ENCODE results near the gene C20orf173. TPM values are rescaled to one million over a fixed set of nuclear protein-coding genes. Genes with fewer than 3 reads are reported as not detected.

Gene C20orf173
- total and polyA plus RNA-seq, 2 of the 13 experiments (the other 11 are each of a cell fraction or from before 2014, with no cell fraction given): not detected

DNA sequence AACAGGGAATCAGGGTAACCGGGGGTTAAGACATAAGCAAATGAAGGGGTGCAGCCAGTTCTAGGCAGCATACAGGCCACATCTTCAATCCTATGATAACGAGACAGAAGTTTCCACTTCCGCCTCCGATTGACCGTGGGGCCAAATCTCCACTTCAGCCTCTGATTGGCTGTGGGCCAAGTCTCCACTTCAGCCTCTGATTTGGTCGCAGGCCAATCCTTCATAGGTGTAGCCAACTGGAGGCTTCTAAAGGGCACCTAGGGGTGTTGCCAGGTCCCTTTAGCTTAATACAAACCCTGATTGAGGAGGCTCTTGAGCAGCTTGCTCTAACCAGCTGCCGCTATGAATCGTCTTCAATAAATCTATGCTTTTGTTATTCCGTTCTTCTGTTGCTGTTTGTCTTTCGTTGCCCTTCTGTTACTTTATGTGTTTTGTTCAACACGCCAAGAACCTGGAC is 10.3 kb upstream of the C20orf173 start:
- Histone ChIP-seq H3K4me3 (replicated peaks in 1 of 3; ENCODE audit: insufficient read depth in 1 of 3, low read depth in 2 of 3, low read length in 3 of 3) (peak overlapping the region; percentile 54 to 71 (median 60)), H2AFZ (ENCODE audit: low read length) (peak overlapping the region; percentile 99), H3K9me3 (ENCODE audit: low read length) (no peaks in the 10 kb centered on the region), H4K20me1 (ENCODE audit: insufficient read depth, low read length) (no peaks in the 10 kb centered on the region), H3K27me3 (ENCODE audit: control insufficient read depth in 1 of 2, insufficient read depth in 2 of 2, low read length in 2 of 2) (no peaks in the 10 kb centered on the region), H3K36me3 (replicated peaks in 1 of 2; ENCODE audit: control insufficient read depth in 1 of 2, insufficient read depth in 2 of 2, low read length in 2 of 2) (peaks cover 5 to 7% of the 10 kb centered on the region in 2 experiments; a peak in 2 of 5 replicates), H3K4me1 (ENCODE audit: insufficient read depth, low read length) (peaks cover 29% of the 10 kb centered on the region), H3K79me2 (ENCODE audit: insufficient read depth, low read length) (peaks cover 11% of the 10 kb centered on the region), H3K27ac (ENCODE audit: extremely low read length, insufficient read depth, low read length) (no peak overlapping the region), H3K4me2 (ENCODE audit: low read depth, low read length) (peak overlapping the region; percentile 74), H3K9ac (ENCODE audit: insufficient read depth, low read depth, low read length) (peak overlapping the region; percentile 65)
- FAIRE-seq (peak; percentile 85), DNase-seq (ENCODE audit: low spot score) (peak; percentile 97), ATAC-seq (peak; percentile 81)
- 30% methylated on average over 10 of the region's 11 CpGs for WGBS (ENCODE audit: low lambda C conversion rate)
- no TSS peak for BruUV-seq (replicated peaks)
- intact Hi-C loops (cut with micrococcal nuclease; ENCODE audit: unreplicated experiment): loop anchor here (5.0 kb wide), 2 partner anchors 72 to 78 kb away; partner anchors contain the start of gene SPAG4
- POLR2A ChIA-PET: interaction anchor here (0.6 to 4.0 kb wide), 10 partner anchors 9 to 414 kb away, joined by 3 to 37 read pairs (median 5); partner anchors contain the start of genes CEP250, RBM39 and SCAND1
- CTCF ChIA-PET (ENCODE audit: low intra/inter-chr PET ratio, low total read pairs): no interaction called here
- in situ Hi-C loops (cut with HindIII; ENCODE audit: extremely low pct_ligation_motif_present, low pct_unique_long_range_greater_than_20kb): no loop called here
- TF ChIP-seq ZSCAN12 (CRISPR knock-in tag; IDR thresholded peaks at IDR 0.05) (peak; percentile 63; the same call in 1 of the 2 replicates), ZNF264 (CRISPR knock-in tag; IDR thresholded peaks at IDR 0.05) (0 out of 2 replicates have a peak, but pooled peaks have one; percentile 21), ZNF382 (CRISPR knock-in tag; IDR thresholded peaks at IDR 0.05; ENCODE audit: borderline replicate concordance) (no peak), STAT6 (CRISPR knock-in tag; IDR thresholded peaks at IDR 0.05; ENCODE audit: borderline replicate concordance) (no peak), ZMYM4 (CRISPR knock-in tag; IDR thresholded peaks at IDR 0.05) (peak; percentile 69), MBNL3 (CRISPR knock-in tag; conservative IDR thresholded peaks at IDR 0.05) (no peak), CREB1 (IDR thresholded peaks at IDR 0.05) (0 out of 2 replicates have a peak, but pooled peaks have one; percentile 22), CREB1 (CRISPR knock-in tag; IDR thresholded peaks at IDR 0.05) (peak; percentile 66), ZNF558 (CRISPR knock-in tag; IDR thresholded peaks at IDR 0.05; ENCODE audit: borderline replicate concordance) (no peak), SNRNP70 (IDR thresholded peaks at IDR 0.05; ENCODE audit: low read depth, low read length) (no peak), PBX2 (CRISPR knock-in tag; IDR thresholded peaks at IDR 0.05) (peak; percentile 96), ELF4 (CRISPR knock-in tag; IDR thresholded peaks at IDR 0.05; ENCODE audit: borderline replicate concordance) (peak; percentile 50; the same call in 1 of the 2 replicates), YEATS2 (CRISPR knock-in tag; IDR thresholded peaks at IDR 0.05; ENCODE audit: borderline replicate concordance) (peak; percentile 63; the same call in 1 of the 2 replicates), ZNF75D (CRISPR knock-in tag; IDR thresholded peaks at IDR 0.05; ENCODE audit: borderline replicate concordance) (0 out of 2 replicates have a peak, but pooled peaks have one; percentile 38), ESRRA (CRISPR knock-in tag; IDR thresholded peaks at IDR 0.05; ENCODE audit: low read depth) (no peak), ZNF230 (CRISPR knock-in tag; IDR thresholded peaks at IDR 0.05) (peak; percentile 61; the same call in 1 of the 2 replicates), ZBTB20 (CRISPR knock-in tag; IDR thresholded peaks at IDR 0.05; ENCODE audit: borderline replicate concordance, low read depth) (peak; percentile 52; the same call in 1 of the 2 replicates), KLF16 (CRISPR knock-in tag; IDR thresholded peaks at IDR 0.05) (0 out of 4 replicates have a peak, but pooled peaks of 1 of the 2 experiments have one; percentile 64)
